HL-60 (cell line): ENCODE results near the gene VTI1A.

ENCODE experiments used
- DNase-seq, 2 experiments: peaks; one replicate each; pipeline ENCODE4 v3.0.0-alpha.2; 2010 to 2020; ENCODE audit warnings: low read depth in 1 of 2, low spot score in 1 of 2
- H3K27ac ChIP-seq: fragments of 250-450 bp; sonication (Bioruptor Pico); replicated peaks from 2 replicates; pipeline ENCODE4 v1.5.1; 2020; ENCODE audit warnings: mild to moderate bottlenecking, moderate library complexity
- H3K27me3 ChIP-seq: fragments of 250-450 bp; sonication (Bioruptor Pico); 2 replicates; pipeline ENCODE4 v1.5.1; 2021; ENCODE audit warnings: mild to moderate bottlenecking, moderate library complexity; ENCODE audit not compliant: insufficient read depth, poor library complexity, severe bottlenecking
- H3K4me3 ChIP-seq: replicated peaks from 2 replicates; pipeline ENCODE4 v1.5.1; 2011; ENCODE audit warnings: mild to moderate bottlenecking, control low read depth, low read length; ENCODE audit not compliant: insufficient read depth
- CTCF ChIP-seq: IDR thresholded peaks from one replicate; pipeline ENCODE4 v1.5.1; 2011; ENCODE audit warnings: low read length, control low read depth, inconsistent platforms; ENCODE audit not compliant: insufficient read depth
- GABPA ChIP-seq: IDR thresholded peaks from 2 replicates; pipeline ENCODE4 v1.6.1; 2012; ENCODE audit warnings: low read depth
- POLR2AphosphoS5 ChIP-seq: IDR thresholded peaks from 2 replicates; pipeline ENCODE4 v1.6.1; 2012; ENCODE audit warnings: low read depth
- REST ChIP-seq: IDR thresholded peaks from 2 replicates; pipeline ENCODE4 v1.6.1; 2012; ENCODE audit warnings: low read depth; ENCODE audit not compliant: insufficient replicate concordance
- SPI1 ChIP-seq: IDR thresholded peaks from 2 replicates; pipeline ENCODE4 v1.6.1; 2012; ENCODE audit warnings: low read depth, mild to moderate bottlenecking, borderline replicate concordance

Gene VTI1A

GRCh38 chr10:112619556-112619955 is 172.5 kb downstream of the VTI1A start:
- DNase-seq: no peak
- TF ChIP-seq POLR2AphosphoS5: no peak
- no peak for TF ChIP-seq CTCF
- TF ChIP-seq SPI1: no peak
- no peak for TF ChIP-seq GABPA
- no peak for TF ChIP-seq REST
- Histone ChIP-seq H3K27me3 (no peaks in the 10 kb centered on the region), H3K27ac (no peak overlapping the region), H3K4me3 (no peak overlapping the region)

- DNase-seq: no peak
- TF ChIP-seq CTCF (no peak), SPI1 (no peak), REST (no peak), POLR2AphosphoS5 (no peak), GABPA (no peak)
- no peak overlapping the region for H3K4me3 ChIP-seq
- no peaks in the 10 kb centered on the region for H3K27me3 ChIP-seq
- no peak overlapping the region for H3K27ac ChIP-seq
Measured at GRCh38 chr10:112622786-112623185, 175.8 kb downstream of the VTI1A start.

GRCh38 chr10:112624546-112625048 is 177.6 kb downstream of the VTI1A start:
- DNase-seq: no peak
- no peak overlapping the region for H3K27ac ChIP-seq
- no peak for TF ChIP-seq SPI1
- TF ChIP-seq REST: no peak
- no peak for TF ChIP-seq GABPA
- TF ChIP-seq POLR2AphosphoS5: no peak
- TF ChIP-seq CTCF: no peak
- H3K4me3 ChIP-seq: no peak overlapping the region
- no peaks in the 10 kb centered on the region for H3K27me3 ChIP-seq
